HUDEP-2 (cell line): ENCODE measurements around the gene GPR4.
A peak's percentile ranks its signal among the peaks of the same experiment; 100 is the strongest.

Source experiments
- DNase-seq, 76 experiments: peaks; one replicate each; lab custom pipeline; 2025; ENCODE audit not compliant: unreplicated experiment in 76 of 76; lab: John Stamatoyannopoulos, UW

Gene GPR4

DNA sequence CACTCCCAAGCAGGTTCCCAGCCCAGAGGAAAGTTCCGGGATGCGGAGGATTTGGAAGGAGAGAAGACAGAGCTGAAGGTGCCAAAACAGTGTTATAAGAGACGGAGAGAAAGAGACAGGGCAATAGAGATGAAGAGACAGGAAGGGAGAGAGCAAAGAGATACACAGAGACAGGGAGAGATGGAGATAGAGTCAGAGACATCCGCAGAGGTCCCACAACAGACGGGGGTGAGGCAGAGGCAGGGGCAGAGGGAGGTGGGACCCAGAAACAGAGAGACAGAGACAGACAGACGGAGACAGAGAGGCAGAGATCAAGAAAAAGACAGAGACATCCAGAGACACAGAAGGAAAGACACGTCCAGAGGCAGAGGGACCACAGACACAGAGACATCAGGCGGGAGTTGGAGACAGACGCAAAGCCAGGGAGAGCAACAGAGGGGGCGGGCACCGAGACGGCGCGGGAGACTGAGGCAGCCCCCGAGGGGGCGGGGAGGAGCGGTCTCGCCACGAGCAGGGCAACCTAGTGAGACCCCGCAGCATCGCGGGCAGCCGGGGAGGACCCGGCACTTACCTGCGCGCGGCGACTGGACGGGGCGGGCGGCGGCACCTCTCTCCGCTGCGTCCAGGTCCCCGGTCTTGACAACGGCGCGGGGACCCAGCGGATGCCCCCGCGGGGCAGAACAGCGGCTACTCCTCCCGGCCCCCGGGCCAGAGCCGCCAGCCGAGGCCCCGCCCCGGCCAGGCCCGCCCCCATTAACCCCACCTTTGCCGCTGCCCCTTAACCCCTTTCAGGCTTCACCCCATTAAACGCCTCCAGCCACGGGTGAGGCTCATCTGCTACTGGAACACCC, at the start of gene GPR4:
Gene GPR4 (minus strand): TSS at position 689 of the 851 bp plus-strand sequence. CDS start 10,346 bp downstream, outside the sequence.
- DNase-seq, result peak in 1 of 76 experiments; percentile 20

DNA sequence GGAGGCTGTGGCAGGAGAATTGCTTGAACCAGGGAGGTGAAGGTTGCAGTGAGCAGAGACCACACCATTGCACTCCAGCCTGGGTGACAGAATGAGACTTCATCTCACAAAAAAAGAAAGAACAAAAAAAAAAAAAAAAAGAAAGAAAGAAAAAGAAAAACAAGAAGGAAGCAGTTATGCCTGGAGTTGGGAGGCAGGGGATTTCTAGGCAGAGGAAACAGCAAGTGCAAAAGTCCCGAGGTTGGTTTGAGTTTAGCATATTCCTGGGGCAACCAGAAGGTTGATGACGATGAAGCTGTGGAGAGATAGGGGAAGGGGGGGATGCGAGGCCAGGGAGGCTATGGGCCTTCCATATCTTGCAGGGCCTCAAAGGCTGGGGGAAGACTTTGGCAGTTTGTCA, 48.7 kb upstream of the GPR4 start:
- no peak for DNase-seq

DNA sequence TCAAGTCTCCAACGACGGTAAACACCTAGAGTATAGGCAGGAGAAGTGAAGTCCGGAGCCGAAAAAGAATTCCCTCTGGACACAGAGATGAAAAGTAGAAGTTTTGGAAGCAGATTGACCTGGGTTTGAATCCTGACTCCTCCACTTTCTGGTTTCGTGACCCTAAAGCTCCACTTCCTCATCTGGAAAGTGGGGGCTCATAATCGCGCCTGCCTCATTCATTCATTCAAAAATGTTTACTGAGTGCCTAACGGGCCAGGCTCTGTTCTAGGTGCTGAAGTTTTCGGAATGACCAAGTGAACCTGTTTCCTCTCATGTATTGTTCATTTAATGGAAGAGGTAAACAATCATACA, 44.3 kb upstream of the GPR4 start:
- DNase-seq, result no peak

DNA sequence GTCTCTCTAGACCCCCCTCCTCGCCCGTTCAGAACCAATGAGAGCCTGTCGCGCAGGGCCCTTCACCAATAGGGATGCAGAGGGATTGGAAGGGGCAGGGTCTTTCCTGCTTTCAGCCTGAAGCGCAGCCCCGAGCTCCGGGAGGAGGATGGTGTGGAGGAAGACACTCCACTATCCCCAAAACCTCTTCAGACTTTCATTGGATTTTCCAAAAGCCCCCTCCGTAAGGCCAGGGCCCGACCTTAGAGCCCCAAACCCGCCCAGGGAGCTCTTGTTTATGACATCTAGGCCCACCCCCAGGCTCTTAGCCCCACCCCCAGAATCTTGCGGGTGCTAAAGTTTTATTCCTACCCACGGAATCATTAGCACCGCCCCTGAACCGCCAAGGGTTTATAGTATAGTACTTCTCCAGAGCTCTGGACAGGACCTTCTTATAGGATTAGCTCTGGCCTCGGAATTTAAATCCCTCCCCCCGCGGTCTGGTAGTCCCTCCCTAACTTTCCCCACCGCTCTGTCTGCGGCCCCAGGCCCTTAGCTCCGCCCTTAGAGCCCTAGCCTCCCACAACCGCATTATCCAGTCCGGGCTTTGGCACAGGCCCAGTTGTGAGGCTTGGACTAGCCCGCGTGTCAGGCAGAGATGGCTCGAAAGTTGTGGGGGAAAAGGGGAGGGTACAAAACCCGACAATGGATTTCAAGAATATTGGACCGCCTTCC, 43.8 kb upstream of the GPR4 start:
- DNase-seq, result peak in 69 of 76 experiments; percentile 16 to 94 (median 70)

DNA sequence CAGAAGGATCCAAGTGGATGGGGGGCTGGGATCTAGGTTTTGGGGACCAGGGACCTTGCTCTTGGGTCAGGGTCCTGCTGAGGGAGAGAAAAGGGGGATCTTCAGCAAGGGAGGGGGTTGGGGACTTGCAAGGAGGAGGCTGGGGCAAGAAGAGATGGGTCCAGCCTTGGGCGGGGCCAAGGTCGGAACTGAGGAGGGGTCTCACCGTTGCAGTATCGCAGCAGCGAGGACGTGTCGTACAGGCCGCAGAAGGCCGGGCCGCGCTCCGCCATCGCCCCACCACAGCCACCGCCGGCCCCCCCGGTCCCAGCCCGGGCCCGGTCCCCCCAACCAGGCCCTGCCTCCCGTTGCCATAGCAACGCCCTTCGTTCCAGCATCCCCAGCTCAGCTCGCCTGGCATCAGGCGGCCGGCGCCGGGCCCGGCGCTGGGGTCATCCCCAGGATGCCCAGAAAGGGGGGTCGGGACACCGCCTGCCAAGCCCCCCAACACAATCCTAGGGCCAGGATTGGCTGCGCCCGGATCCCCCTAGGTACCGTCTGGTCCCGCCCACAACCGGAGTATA, 43.1 kb upstream of the GPR4 start:
- DNase-seq, result peak in 5 of 76 experiments; percentile 32 to 41 (median 40)

DNA sequence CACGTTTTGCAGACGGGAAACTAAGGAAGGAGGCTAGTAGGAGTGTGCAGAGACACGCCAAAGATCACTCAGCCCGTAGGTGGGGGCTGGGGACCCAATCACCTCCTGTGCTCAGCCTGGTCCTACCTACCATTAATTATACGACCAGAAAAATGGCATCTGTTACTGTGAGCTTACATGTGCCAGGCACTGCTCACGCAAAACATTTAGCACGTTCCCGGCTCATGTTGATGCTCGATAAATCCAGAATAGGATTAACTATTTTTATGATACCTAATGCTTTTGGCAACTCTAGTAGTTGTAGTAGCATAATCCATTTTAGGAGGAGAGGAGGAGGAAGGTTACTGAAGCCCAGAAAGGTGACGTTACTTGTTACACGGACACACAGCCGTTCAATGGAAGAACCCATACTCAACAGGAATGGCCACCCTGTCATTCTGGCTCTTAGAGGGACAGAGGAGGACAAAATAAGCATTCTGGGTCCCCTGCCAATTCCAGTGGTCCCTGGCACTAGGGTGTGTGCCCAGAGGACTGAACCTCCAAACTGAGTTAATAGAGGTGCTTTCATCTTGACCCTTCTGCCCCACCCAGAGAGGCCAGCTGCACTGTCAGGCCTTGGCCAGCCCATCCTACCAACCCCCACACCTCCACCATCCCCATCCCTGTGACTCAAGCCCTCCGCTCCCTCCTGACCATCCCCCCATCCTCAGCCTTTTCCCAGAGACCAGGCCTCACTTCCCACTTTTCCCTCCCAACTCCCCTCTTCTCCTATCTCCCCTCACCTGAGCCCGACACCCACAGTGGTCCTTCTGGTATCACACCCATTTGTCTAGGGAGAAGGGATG, 42.1 kb upstream of the GPR4 start:
- no peak for DNase-seq

DNA sequence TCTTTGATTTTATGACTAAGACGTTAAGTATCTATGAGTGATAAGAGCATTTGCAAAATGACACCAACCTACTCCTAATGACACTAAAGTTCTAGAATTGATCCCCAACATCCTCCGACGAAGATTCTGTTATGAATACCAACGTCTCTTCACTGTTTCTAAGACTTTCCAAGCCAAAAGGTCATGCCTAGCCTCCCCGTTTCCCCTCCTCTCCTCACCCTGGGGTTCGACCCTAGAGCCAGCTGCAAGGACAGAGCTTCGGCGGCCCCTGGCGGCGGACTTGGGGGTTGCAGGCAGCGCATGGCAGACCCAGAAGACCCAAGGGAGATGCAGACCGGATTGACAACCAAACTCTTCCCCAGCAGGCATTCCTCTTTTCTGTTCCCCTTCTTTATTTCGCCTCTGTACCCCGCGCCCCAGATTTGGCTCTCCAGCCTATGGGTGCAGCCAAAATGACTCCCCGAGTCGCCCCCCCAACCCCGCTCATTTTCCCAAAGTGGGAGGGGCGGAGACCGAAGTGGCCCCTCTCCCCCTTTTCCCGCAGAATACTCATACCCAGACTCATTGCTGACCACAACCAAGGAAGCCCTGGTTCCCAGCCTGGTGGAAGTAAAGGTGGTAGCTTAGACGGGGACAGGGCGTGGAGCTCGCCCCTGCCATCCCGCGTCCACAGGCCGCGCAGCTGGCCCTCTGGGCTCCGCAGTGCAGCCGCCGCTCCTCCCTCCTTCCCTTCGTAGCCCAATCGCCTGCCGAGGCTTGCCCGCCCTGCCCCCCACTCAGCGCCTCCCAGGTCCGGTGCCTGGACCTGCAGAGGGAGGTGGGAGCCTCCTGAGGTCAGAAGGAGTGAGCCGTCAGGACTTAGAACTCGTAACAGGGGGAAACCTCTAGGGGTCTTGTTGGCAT, 41.3 kb upstream of the GPR4 start:
- peak in 74 of 76 experiments; percentile 31 to 98 (median 86) for DNase-seq

DNA sequence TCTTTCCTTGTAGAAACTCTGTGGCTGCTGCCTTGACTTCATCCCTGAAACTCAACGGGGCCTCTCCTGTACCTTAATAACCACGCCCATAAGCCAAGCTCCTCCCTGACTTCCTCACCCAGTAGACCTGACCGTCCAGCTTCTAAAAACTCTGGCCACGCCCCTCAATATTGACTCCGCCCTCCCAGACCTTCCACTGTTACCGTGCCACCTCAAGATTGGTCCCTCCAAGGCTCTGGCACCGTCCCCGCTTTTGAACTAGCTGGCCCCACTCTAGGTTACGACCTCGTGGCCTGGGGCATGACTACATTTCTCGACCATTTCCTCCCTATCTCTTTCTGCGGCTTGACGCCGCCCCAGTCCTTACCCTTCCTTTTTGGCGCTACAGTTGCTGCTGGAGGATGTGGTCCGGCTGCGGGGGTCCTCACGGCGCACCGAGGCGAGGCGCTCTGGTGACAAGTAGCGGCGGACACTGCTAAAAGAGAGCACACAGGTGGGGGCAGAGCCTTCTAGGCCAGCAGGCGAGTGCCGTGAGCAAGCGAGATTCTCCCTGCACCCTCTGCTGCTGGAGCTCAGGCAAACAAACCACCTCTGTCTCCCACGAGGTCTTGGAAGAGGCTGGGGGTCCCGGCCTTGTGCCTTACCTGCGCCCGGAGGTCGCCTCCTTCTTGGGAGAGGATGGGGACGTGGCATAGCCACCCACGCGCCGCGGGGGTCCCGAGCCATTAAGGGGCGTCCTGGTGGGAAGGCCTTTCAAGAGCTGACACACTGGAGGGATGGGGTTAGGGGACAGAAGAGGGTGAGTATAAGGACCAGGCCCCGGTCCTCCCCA, 39.5 kb upstream of the GPR4 start:
- peak; percentile 59 to 100 (median 98) for DNase-seq

DNA sequence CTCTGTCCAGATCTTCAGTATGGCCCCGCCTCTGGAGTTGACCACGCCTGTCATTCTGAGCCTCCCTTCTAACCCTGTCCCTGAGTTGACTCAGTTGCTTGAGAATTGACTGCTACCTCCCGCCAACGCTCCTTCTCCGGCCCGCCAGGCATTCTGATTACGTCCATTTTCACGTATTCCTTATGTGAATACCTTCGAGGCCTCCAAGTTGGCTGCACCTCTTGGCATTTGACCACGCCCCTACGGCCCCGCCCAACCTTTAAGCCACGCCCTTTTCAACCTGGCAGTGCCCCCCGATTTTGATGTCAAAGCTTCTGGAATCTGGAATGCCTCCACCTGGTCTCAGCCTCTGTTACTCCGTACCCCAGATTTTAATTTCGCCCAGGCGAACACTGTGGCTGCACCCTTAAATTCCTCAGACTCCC, 38.8 kb upstream of the GPR4 start:
- DNase-seq, result peak in 37 of 76 experiments; percentile 39 to 88 (median 62)

DNA sequence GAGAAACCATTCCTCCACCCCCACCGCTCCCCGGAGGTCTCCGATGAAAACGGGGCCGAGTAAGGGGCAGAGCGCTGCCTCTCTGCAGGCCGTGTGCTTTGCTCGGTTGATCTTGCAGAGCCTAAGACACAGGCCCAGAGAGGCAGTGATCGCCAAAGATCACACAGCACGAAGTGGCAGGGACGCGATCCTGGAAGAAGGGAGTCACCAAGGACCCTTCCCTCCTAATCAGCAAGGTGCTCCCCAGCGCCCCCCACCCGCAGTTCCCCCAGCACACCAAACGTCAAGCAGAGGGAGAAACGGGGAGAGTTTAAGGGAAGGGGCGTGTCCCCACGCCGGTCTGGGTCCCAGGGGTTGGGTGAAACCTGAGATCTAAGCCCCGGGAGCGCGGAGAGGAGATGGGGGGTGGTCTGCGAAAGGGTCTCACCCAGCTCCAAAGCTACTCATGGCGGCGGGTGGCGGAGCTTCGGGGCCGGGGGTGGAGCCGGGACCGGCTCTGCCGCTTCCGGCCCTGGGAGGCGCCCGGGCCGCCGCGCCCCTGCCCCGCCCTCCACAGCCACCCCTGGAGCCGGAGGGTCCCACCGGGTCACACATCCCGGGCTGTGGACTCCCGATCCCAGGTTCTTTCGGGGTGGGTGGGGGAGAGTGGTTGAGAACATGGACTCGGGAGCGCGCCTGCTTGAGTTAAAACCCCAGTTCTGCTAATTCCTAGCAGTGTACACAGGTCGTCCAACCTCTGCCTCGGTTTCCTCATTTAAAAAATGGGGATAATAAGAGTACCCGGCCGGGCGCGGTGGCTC, 37.1 kb upstream of the GPR4 start, which contains the start of gene EML2:
Gene EML2 (minus strand): TSS at position 468 of the 800 bp plus-strand sequence. CDS start 21 bp downstream, at position 447.
- DNase-seq, result peak in 38 of 76 experiments; percentile 13 to 57 (median 34)

DNA sequence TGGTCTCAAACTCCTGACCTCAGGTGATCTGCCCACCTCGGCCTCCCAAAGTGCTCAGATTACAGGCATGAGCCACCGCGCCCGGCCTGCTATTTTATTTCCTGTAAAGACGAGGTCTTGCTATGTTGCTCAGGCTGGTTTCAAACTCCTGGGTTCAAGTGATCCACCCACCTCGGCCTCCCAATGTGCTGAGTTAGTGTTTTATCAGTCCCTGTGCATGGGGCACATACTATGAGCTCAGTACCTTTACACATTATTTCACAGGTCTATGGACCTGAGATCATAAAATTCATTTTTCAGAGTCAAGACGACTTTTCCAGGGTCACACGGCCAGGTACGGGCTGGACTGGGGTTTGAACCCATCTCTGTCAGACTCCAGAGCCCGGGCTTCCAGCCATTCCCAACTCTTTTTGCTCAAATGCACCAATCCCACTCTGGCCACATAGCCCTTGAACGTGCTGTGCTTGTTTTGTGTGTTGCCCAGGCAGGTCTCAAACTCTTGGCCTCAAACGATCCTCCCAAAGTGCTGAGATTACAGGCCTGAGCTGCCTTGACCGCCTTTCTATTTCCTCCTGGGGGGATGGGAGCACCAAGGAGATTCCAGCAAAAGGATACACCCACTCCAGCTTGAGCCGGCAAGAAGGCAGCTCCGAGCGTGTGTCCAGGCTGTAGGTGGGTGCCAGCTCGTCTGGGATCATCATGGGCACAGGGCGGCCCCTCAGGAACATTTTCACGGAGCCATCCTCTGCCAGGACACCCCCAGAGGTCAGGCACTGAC, 36.1 kb upstream of the GPR4 start:
- no peak for DNase-seq

DNA sequence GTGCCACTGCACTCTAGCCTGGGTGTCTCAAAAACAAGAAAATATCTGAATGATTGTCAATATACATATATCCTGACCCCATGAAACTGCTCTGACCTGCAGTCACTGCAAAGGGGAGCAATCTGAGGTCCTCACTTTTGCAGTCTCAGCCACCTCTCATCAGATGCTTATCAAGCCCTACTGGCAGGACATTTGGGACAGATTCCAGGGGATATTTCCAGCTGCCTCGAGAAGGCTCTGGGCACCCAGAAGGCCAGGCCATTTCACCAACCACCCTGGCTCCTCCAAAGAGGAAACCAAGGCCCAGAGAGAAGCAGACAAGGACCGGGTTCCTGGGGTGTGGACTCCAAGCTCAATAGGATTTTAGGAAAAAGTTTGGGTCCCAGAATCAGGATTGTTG, 34.9 kb upstream of the GPR4 start:
- DNase-seq, result no peak

DNA sequence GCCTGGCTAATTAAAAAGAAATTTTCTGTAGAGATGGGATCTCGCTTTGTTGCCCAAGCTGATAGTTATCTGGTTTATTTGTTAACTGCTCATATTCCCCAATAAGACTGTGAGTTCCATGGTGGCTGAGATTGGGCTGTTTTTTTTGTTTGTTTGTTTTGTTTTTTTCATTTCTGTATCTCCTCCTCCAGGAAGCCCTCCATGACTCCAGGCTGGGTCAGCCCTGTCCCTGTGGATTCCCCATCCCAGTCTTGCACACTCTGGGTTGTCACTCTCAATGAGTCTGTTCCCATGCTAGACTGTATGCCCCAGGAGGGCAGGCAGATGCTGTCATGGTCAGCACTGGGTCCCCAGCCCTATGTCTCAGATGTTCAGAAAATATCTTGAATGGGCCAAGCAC, 34.3 kb upstream of the GPR4 start:
- DNase-seq, result no peak

DNA sequence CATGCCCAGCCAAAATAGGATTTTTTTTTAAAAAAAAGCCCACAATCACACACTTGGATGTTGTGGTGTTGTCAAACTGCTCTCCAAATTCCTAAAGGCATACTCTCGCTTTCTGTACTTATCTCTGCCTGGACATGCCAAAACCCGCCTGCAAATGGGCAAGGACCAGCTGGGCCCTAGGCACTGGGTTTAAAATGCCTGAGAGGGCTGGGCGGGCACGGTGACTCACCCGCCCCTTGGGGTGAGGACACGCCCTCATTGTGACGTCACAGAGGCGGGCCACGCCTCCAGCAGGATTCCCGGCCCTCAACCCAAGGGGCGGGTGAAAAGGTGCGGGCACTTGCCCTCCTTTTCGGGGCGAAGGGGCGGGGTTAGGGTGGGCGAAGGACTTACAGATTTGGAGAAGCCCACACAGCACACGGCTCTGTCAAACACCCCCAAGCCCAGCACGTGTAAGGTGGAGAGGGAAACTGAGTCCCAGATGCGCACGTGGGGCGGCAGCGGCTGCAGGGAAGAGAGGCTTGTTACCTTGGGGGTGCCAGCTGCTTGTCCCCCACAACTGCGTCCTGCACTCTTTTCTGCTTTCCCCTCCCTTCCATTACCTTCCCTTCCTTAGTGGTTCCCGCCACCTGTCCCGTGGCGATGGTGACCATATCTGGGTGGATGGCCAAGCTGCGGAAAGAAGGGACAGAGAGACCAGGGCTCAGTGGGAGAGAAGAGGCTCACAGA, 30.6 kb upstream of the GPR4 start:
- DNase-seq, result peak in 73 of 76 experiments; percentile 54 to 93 (median 84)

DNA sequence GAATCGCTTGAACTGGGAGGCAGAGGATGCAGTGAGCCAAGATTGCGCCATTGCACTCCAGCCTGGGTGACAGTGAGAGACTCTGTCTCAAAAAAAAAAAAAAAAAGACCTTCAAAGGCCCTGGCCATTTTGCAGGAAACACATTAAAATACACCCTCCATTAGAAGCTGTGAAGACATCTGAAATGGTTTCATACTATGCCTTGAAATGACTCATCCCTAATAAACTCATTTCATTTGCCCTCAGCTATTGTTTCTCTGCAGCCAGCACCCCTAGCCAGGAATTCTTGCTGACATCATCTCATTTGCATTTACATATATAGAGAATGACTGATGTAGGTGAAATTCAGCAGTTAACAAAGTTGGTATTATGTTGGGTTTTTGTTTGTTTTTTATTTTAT, 28.5 kb upstream of the GPR4 start:
- DNase-seq, result no peak

DNA sequence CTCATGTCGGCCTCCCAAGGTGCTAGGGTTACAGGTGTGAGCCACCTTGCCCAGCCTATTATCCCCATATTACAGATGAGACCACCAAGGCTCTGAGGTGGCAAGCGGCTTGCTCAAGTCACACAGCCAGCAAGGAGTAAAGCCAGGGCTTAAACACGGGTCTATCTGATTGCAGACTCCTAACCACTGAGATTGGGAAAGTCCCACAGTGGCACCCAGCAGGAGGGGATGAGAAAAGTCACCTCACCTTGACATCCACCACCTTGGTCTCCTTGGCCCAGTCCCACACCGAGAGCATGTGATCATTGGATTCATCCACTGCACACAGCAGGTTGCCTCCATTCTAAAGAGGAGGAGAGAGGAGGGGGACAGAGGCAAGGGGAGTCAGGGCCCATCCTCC, 27.7 kb upstream of the GPR4 start:
- no peak for DNase-seq
